HG03280 (cell line): Measurements from ENCODE around the gene CBLN3.

Experiments used
- ATAC-seq: cut with Tn5 transposase; IDR thresholded peaks from one replicate; pipeline ENCODE4 v1.9.1; 2021; ENCODE audit warnings: mild to moderate bottlenecking, moderate library complexity; ENCODE audit not compliant: unreplicated experiment

The CBLN3 gene

GRCh38 chr14:24426912-24427536 lies 2.4 kb downstream of the CBLN3 start:
- no peak for ATAC-seq

DNA sequence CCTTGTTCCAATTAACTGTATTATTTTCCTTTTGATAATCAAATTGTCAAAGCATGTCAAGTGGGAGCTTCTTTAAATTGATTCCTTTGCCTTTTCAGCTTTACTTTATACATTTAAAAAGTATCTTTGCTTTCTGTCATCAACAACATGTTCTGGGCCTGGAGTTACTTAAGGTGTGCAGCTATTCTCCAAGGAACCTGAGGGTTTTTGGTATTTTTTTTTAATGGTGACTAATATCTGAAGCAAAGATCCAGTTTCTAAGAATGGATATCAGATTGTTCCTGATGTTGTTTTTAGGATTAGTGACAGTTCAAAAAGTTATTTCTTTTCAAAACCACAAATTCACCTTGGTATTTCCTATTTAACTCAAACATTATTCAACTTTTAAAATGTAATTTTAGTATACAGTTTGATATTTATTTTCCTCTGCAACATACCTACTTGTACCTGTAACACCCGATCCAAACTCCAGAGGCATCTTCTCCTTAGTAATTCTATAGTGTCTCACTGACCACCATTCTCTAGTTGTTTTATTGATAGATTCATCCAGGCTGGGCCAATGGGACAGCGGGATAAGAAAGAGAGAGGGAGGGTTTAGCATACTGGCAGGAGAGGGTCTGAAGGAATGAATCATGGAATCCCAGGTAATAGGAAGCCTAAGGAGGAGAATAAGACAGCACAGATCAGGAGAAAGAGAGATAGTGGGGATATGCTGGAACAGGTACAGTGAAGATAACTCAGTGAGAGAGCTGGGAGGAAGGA lies 3.1 kb downstream of the CBLN3 start:
- no peak for ATAC-seq

DNA sequence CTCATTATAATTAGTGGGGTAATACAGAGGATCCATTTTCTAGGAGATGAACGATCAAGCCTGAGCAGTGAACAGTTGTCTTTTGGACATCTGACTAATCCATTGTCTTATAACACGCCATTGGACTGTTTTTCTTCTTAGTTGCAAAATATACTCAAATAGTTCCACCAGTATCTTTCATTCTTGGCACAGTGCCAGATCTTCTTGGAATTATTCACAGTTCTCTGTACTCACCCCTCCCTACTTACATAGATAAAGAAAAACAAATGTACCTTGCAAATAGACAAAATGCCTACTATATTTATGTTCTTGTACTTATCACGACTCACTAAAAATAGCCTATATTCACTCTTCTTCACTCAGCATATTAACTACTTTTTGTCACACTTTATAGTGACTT lies 3.8 kb downstream of the CBLN3 start:
- ATAC-seq = no peak

DNA sequence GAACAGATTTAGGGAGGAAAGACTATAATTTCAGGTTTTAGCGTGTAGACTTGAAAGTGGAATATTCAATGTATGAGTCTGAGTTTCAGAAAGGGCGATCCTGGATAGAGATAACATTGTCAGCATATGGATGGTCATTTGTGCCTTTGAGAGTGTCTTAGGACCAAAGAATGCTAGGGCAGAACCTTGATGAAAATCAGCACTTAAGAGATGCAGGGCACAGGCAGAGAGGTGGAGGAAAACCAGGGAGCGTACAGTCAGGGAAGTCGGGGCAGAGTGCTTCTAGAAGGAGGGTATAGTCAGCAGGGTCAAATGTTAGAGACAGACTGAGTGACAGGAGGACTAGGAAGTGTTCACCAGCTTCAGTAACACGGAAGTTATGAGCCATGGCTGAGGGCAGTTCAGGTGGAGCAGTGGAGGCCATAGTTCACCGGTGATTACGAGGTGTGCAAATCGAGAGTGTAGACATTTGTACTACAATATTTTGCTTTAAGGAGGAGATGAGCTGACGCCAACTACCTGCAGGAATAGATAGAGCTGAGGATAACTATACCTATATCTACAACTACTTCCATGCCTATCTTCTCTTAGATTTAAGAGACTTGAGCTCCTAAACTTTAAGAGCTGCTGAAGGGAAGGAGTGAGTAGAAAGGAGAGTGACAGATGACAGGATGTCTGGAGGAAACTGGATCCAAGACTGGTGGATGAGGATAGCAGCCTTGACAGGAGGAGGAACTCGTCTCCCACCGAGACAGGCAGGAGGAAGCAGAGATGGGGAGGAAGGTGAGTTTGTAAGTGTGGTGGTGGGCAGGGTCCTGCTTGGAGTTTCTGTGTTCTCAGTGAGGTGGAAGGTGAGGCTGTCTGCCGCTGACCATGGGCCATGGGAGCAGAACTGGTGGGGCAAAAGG lies 6.5 kb downstream of the CBLN3 start:
- no peak for ATAC-seq

DNA sequence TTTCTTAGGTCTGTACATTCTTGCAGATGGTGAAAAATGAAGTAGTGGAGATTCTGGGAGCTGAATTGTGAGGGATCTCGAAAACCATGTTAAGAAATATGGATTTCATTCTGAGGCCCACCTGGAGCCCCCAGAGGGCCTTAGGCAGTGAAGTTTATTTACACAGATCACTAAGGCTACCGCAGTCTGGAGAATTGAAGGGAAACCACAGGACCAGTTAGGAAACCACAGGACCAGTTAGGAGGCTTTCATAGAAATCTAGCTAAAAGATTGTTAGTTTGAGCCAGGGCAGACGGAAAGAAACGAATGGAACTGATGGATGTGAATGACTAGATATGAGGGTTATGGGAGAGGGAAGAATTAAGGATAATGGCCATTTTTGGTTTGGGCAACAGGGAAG lies 7.2 kb downstream of the CBLN3 start:
- ATAC-seq = no peak

- no peak for ATAC-seq
These were observed 11.0 kb downstream of the CBLN3 start for GRCh38 chr14:24418492-24418873.

- ATAC-seq = no peak
These were observed 11.5 kb downstream of the CBLN3 start for GRCh38 chr14:24417832-24418491.

DNA sequence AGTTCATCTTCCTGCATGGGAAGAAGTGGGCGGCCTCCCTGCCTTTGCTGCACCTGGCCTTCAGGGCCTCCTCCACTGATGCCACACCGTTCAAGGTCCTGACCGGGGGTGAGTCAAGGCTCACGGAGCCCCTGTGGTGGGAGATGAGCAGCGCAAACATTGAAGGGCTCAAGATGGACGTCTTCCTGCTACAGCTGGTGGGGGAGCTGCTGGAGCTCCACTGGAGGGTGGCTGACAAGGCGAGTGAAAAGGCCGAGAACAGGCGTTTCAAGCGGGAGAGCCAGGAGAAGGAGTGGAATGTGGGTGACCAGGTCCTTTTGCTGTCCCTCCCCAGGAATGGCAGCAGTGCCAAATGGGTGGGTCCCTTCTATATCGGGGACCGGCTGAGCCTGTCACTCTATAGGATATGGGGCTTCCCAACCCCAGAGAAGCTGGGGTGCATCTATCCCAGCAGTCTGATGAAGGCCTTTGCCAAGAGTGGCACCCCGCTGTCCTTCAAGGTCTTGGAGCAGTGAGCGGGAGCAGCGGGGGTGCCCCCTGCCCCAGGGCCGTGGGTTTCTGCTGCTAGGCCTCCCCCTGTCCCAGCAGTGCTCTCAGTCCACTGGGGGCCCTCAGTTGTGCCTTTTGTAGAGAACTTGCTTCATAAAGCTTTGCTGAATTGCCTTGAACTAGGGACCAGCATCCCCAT lies 12.4 kb downstream of the CBLN3 start:
- no peak for ATAC-seq

DNA sequence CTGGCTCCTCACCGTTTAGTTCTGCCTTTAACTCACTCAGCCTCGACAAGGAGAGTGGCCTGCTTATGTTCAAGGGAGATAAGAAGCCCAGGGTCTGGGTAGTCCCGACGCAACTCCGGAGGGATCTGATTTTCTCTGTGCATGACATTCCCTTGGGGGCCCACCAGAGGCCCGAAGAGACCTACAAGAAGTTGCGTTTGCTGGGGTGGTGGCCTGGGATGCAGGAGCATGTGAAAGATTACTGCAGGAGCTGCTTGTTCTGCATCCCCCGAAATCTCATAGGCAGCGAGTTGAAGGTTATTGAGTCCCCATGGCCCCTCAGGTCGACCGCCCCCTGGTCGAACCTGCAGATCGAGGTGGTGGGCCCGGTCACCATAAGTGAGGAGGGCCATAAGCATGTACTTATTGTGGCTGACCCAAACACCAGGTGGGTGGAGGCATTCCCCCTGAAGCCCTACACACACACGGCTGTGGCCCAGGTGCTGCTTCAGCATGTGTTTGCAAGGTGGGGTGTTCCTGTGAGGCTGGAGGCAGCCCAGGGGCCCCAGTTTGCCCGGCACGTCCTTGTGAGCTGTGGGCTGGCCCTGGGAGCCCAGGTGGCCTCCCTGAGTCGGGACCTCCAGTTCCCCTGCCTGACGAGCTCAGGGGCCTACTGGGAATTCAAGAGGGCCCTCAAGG lies 13.1 kb downstream of the CBLN3 start:
- no peak for ATAC-seq

- ATAC-seq = no peak
These were observed 13.8 kb downstream of the CBLN3 start for GRCh38 chr14:24415421-24416253.

- no peak for ATAC-seq
These were observed 14.6 kb downstream of the CBLN3 start for GRCh38 chr14:24414732-24415420.

GRCh38 chr14:24414077-24414476 lies 15.4 kb downstream of the CBLN3 start:
- no peak for ATAC-seq

- no peak for ATAC-seq
These were observed 17.8 kb downstream of the CBLN3 start for GRCh38 chr14:24411443-24412389.

- no peak for ATAC-seq
These were observed 19.5 kb downstream of the CBLN3 start for GRCh38 chr14:24409956-24410355.

DNA sequence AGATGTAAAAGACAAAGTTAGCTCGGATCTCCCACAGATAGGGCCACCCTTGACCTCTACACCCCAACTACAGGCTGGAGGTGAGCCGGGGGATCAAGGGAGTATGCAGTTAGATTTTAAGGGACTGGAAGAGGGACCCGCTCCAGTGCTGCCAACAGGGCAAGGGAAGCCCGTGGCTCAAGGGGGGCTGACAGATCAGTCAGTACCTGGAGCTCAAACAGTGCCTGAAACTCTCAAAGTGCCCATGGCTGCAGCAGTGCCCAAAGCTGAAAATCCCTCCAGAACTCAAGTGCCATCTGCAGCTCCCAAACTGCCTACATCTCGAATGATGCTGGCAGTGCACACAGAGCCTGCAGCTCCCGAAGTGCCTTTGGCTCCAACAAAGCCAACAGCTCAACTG lies 20.3 kb downstream of the CBLN3 start:
- no peak for ATAC-seq

GRCh38 chr14:24408764-24409163 lies 20.7 kb downstream of the CBLN3 start:
- no peak for ATAC-seq

GRCh38 chr14:24407608-24408325 lies 21.7 kb downstream of the CBLN3 start:
- ATAC-seq = no peak
